Measurements from ENCODE around the gene TNFRSF1A. TPM values are rescaled to one million over a fixed set of nuclear protein-coding genes. Genes with fewer than 3 reads are reported as not detected.
A peak's percentile ranks its signal among the peaks of the same experiment; 100 is the strongest.

Gene TNFRSF1A
- total and polyA plus RNA-seq, 2 of the 13 experiments (the other 11 are each of a cell fraction or from before 2014, with no cell fraction given), result 41.5 to 61.2 TPM

DNA sequence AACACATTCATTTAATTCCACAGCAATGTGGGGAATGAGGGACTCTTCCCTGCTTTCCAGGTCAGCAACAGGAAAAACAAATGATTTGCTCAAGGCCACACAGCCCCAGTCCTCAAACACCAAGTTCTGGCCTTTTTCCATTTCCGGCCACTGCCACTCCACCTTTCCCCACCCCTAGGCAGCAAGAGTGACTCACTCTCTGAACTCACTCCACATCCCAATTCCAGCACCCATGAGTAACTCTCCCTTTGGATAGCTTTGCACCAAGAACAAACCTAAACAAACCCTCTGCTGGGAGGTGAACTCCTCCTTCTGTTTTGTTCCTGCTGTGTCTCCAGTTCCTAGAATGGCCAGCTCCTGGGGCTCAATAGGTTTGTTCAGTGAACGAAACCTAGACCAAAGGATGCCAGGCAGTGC is 61.8 kb downstream of the TNFRSF1A start (continued):
- TF ChIP-seq ZSCAN21 (CRISPR knock-in tag; IDR thresholded peaks at IDR 0.05; ENCODE audit: borderline replicate concordance) (0 out of 2 replicates have a peak, but pooled peaks have one; percentile 38), ZEB1 (IDR thresholded peaks at IDR 0.05; ENCODE audit: insufficient replicate concordance, low read depth) (no peak), ZIK1 (CRISPR knock-in tag; IDR thresholded peaks at IDR 0.05; ENCODE audit: borderline replicate concordance, low read depth) (no peak), PPARG (CRISPR knock-in tag; conservative IDR thresholded peaks at IDR 0.05) (0 out of 2 replicates have a peak, but pooled peaks have one; percentile 46), NAIF1 (CRISPR knock-in tag; IDR thresholded peaks at IDR 0.05; ENCODE audit: borderline replicate concordance) (no peak), DZIP1 (CRISPR knock-in tag; IDR thresholded peaks at IDR 0.05) (no peak), HOXA7 (CRISPR knock-in tag; IDR thresholded peaks at IDR 0.05) (no peak), GZF1 (CRISPR knock-in tag; IDR thresholded peaks at IDR 0.05) (no peak), ATRX (CRISPR knock-in tag; IDR thresholded peaks at IDR 0.05; ENCODE audit: borderline replicate concordance) (no peak), SP140L (CRISPR knock-in tag; IDR thresholded peaks at IDR 0.05; ENCODE audit: borderline replicate concordance) (no peak), MAFK (conservative IDR thresholded peaks at IDR 0.05 in 1 of 2, IDR thresholded peaks at IDR 0.05 in 1 of 2; ENCODE audit: low read length in 2 of 2) (no peak), NKX3-1 (CRISPR knock-in tag; IDR thresholded peaks at IDR 0.05) (no peak), ZNF782 (CRISPR knock-in tag; IDR thresholded peaks at IDR 0.05; ENCODE audit: borderline replicate concordance) (no peak), MLXIP (CRISPR knock-in tag; IDR thresholded peaks at IDR 0.05; ENCODE audit: borderline replicate concordance) (no peak), POLR2A (IDR thresholded peaks at IDR 0.05; ENCODE audit: insufficient read depth in 1 of 2, low read depth in 2 of 2, low read length in 2 of 2) (0 out of 4 replicates have a peak, but pooled peaks of 1 of the 2 experiments have one; percentile 16), ZNF367 (CRISPR knock-in tag; IDR thresholded peaks at IDR 0.05; ENCODE audit: borderline replicate concordance) (no peak), ZNF296 (CRISPR knock-in tag; conservative IDR thresholded peaks at IDR 0.05) (no peak)
- TF ChIP-seq, protein P1, sequence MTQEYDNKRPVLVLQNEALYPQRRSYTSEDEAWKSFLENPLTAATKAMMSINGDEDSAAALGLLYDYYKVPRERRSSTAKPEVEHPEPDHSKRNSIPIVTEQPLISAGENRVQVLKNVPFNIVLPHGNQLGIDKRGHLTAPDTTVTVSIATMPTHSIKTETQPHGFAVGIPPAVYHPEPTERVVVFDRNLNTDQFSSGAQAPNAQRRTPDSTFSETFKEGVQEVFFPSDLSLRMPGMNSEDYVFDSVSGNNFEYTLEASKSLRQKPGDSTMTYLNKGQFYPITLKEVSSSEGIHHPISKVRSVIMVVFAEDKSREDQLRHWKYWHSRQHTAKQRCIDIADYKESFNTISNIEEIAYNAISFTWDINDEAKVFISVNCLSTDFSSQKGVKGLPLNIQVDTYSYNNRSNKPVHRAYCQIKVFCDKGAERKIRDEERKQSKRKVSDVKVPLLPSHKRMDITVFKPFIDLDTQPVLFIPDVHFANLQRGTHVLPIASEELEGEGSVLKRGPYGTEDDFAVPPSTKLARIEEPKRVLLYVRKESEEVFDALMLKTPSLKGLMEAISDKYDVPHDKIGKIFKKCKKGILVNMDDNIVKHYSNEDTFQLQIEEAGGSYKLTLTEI (CRISPR knock-in tag; conservative IDR thresholded peaks at IDR 0.05), result no peak
